ENCODE data around the gene ABITRAM.
A peak's percentile ranks its signal among the peaks of the same experiment; 100 is the strongest.

DNA sequence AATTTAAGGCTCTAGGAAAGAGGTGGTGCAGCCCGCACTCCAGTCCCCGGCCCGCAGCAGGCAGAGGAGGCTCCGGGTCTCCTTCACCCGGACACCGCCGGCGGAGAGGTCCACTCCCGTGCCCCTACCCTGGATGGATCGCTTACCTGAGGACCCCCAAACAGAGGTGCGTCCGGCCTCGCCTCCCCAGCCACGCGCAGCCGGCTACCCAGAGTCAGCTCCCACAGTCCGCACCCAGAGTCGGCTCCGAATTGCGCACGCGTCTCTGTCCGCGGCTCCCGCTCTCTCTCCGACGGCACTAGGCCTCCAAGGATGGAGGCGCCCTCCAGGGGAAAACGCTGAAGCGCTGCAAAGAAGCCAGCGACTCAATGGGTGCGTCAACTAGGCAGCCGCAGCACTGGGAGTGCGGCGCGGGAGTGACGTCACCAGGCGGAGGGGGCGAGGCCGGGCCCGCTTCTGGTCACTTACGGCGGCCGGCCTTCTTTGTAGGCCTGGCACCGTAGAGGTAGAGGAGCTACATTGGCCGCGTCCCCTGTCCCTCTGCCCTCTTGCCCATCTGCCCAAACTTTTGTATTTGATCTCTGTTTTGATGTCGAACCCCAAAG is 380 bp upstream of the ABITRAM start, which contains the start of gene ELP1:
- TF ChIP-seq, protein P1, sequence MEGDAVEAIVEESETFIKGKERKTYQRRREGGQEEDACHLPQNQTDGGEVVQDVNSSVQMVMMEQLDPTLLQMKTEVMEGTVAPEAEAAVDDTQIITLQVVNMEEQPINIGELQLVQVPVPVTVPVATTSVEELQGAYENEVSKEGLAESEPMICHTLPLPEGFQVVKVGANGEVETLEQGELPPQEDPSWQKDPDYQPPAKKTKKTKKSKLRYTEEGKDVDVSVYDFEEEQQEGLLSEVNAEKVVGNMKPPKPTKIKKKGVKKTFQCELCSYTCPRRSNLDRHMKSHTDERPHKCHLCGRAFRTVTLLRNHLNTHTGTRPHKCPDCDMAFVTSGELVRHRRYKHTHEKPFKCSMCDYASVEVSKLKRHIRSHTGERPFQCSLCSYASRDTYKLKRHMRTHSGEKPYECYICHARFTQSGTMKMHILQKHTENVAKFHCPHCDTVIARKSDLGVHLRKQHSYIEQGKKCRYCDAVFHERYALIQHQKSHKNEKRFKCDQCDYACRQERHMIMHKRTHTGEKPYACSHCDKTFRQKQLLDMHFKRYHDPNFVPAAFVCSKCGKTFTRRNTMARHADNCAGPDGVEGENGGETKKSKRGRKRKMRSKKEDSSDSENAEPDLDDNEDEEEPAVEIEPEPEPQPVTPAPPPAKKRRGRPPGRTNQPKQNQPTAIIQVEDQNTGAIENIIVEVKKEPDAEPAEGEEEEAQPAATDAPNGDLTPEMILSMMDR (IDR thresholded peaks at IDR 0.05), result peak in 2 of 6 experiments; percentile 18 to 24
- TF ChIP-seq POLR2AphosphoS5 (IDR thresholded peaks at IDR 0.05) (peak in 1 of 2 donors; percentile 65), POLR2A (IDR thresholded peaks at IDR 0.05) (peak in 2 of 4 donors; percentile 33 to 61), EP300 (IDR thresholded peaks at IDR 0.05) (no peak)
